HL-60 (cell line): ENCODE data around the gene AAMP.

Experiments
- CTCF ChIP-seq: IDR thresholded peaks from one replicate; pipeline ENCODE4 v1.5.1; 2011; ENCODE audit warnings: low read length, control low read depth, inconsistent platforms; ENCODE audit not compliant: insufficient read depth
- POLR2AphosphoS5 ChIP-seq: IDR thresholded peaks from 2 replicates; pipeline ENCODE4 v1.6.1; 2012; ENCODE audit warnings: low read depth
- SPI1 ChIP-seq: IDR thresholded peaks from 2 replicates; pipeline ENCODE4 v1.6.1; 2012; ENCODE audit warnings: low read depth, mild to moderate bottlenecking, borderline replicate concordance

GRCh38 chr2:218259099-218259961, 10.6 kb downstream of the AAMP start:
- no peak for TF ChIP-seq CTCF
- no peak for TF ChIP-seq POLR2AphosphoS5
- no peak for TF ChIP-seq SPI1
